Mesenchymal stem cell (in vitro differentiated cells and primary cell): ENCODE measurements around the gene OR52N5.

Experiments used
- DNase-seq: peaks from one replicate; pipeline ENCODE4 v3.0.0-alpha.2; 2013
- H2AFZ ChIP-seq: one replicate; pipeline ENCODE4 v1.6.1; 2013; ENCODE audit warnings: low read depth, mild to moderate bottlenecking, control low read depth, inconsistent platforms, low read length, moderate library complexity
- H2AK5ac ChIP-seq: 2 replicates; pipeline ENCODE4 v1.6.1; 2013; ENCODE audit warnings: low read length, moderate library complexity, mild to moderate bottlenecking, inconsistent platforms; ENCODE audit not compliant: severe bottlenecking
- H2BK120ac ChIP-seq: one replicate; pipeline ENCODE4 v1.6.1; 2013; ENCODE audit warnings: low read depth, mild to moderate bottlenecking, inconsistent platforms, low read length, moderate library complexity
- H2BK12ac ChIP-seq, 2 experiments: one replicate each; pipeline ENCODE4 v1.6.1; 2013; ENCODE audit warnings: inconsistent platforms in 2 of 2, low read length in 2 of 2, mild to moderate bottlenecking in 2 of 2, moderate library complexity in 2 of 2, control low read depth in 1 of 2
- H2BK15ac ChIP-seq: one replicate; pipeline ENCODE4 v1.6.1; 2013; ENCODE audit warnings: mild to moderate bottlenecking, low read depth, inconsistent platforms; ENCODE audit not compliant: poor library complexity, severe bottlenecking
- H2BK5ac ChIP-seq: 2 replicates; pipeline ENCODE4 v1.6.1; 2013; ENCODE audit warnings: low read depth, mild to moderate bottlenecking, low read length, control low read depth, inconsistent platforms; ENCODE audit not compliant: poor library complexity, severe bottlenecking
- H3K14ac ChIP-seq, 2 experiments: one replicate each; pipeline ENCODE4 v1.6.1; 2013; ENCODE audit warnings: inconsistent platforms in 2 of 2, low read length in 2 of 2, control low read depth in 1 of 2, mild to moderate bottlenecking in 1 of 2, moderate library complexity in 1 of 2
- H3K18ac ChIP-seq, 2 experiments: one replicate each; pipeline ENCODE4 v1.6.1; 2013; ENCODE audit warnings: inconsistent platforms in 2 of 2, low read length in 2 of 2, control low read depth in 1 of 2, low read depth in 1 of 2, mild to moderate bottlenecking in 1 of 2
- H3K23ac ChIP-seq, 2 experiments: one replicate each; pipeline ENCODE4 v1.6.1; 2013; ENCODE audit warnings: inconsistent platforms in 2 of 2, low read length in 2 of 2, mild to moderate bottlenecking in 2 of 2, moderate library complexity in 2 of 2, control low read depth in 1 of 2
- H3K27ac ChIP-seq: 2 replicates; pipeline ENCODE4 v1.5.1; 2013; ENCODE audit warnings: mild to moderate bottlenecking, moderate library complexity, low read length, control low read depth, inconsistent platforms; ENCODE audit not compliant: poor library complexity, severe bottlenecking
- H3K27me3 ChIP-seq, 2 experiments: 2 replicates each; pipeline versions ENCODE4 v1.6.1 to v1.7.0; 2013; ENCODE audit warnings: low read length in 2 of 2, mild to moderate bottlenecking in 2 of 2, moderate library complexity in 2 of 2, control low read depth in 1 of 2, inconsistent platforms in 1 of 2; ENCODE audit not compliant: control insufficient read depth in 1 of 2, insufficient read depth in 1 of 2
- H3K36me3 ChIP-seq, 2 experiments: 2 replicates each; pipeline versions ENCODE4 v1.6.1 to v1.7.0; 2013; ENCODE audit warnings: low read length in 2 of 2, control low read depth in 1 of 2, inconsistent platforms in 1 of 2, low read depth in 1 of 2, mild to moderate bottlenecking in 1 of 2; ENCODE audit not compliant: insufficient read depth in 2 of 2, control insufficient read depth in 1 of 2
- H3K4ac ChIP-seq, 2 experiments: one replicate each; pipeline ENCODE4 v1.6.1; 2013; ENCODE audit warnings: inconsistent platforms in 2 of 2, low read length in 2 of 2, mild to moderate bottlenecking in 2 of 2, moderate library complexity in 2 of 2, control low read depth in 1 of 2, low read depth in 1 of 2
- H3K4me1 ChIP-seq: 2 replicates; pipeline ENCODE4 v1.6.1; 2013; ENCODE audit warnings: low read depth, low read length, control low read depth; ENCODE audit not compliant: control insufficient read depth, insufficient read depth
- H3K4me2 ChIP-seq: 2 replicates; pipeline ENCODE4 v1.6.1; 2013; ENCODE audit warnings: low read length, mild to moderate bottlenecking, inconsistent platforms; ENCODE audit not compliant: poor library complexity, severe bottlenecking
- H3K4me3 ChIP-seq, 2 experiments: 2 replicates each; pipeline versions ENCODE4 v1.5.1 to v1.7.0; 2013; ENCODE audit warnings: low read length in 2 of 2, mild to moderate bottlenecking in 2 of 2, control low read depth in 1 of 2, low read depth in 1 of 2; ENCODE audit not compliant: insufficient read depth in 1 of 2
- H3K79me1 ChIP-seq: replicated peaks from 2 replicates; pipeline ENCODE4 v1.6.1; 2013; ENCODE audit warnings: mild to moderate bottlenecking, control low read depth, low read length, inconsistent platforms; ENCODE audit not compliant: poor library complexity, severe bottlenecking
- H3K9ac ChIP-seq: 2 replicates; pipeline ENCODE4 v1.7.0; 2013; ENCODE audit warnings: mild to moderate bottlenecking, low read length, moderate library complexity
- H3K9me3 ChIP-seq: 2 replicates; pipeline ENCODE4 v1.7.0; 2013; ENCODE audit warnings: mild to moderate bottlenecking, low read length; ENCODE audit not compliant: control insufficient read depth
- H4K8ac ChIP-seq: one replicate; pipeline ENCODE4 v1.6.1; 2013; ENCODE audit warnings: inconsistent platforms, mild to moderate bottlenecking, low read length, moderate library complexity
- H4K91ac ChIP-seq: one replicate; pipeline ENCODE4 v1.6.1; 2013; ENCODE audit warnings: mild to moderate bottlenecking, low read length, inconsistent platforms
- WGBS: methylation state at CpG from one replicate; pipeline ENCODE4 v1.1.7; 2013; ENCODE audit warnings: mixed read lengths; 5-methylcytosine and 5-hydroxymethylcytosine counted together

Gene OR52N5

DNA sequence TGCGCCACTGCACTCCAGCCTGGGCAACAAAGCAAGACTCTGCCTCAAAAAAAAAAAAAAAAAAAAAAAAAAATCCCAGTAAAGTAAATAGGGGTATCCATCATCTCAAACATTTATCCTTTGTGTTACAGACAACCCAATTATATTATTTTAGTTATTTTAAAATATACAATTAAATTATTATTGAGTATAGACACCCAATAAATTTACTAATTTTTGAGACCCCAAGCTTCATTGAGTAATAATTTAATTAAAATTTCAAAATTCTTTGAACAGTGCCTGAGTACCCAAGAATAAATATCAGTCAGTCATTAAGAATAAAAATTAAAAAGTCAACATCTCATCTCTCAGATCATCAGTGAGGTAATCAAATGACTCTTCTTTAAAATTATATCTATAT is 29.2 kb downstream of the OR52N5 start, which contains the start of gene OR52N4:
Gene OR52N4 (plus strand): TSS at position 301 of the 400 bp plus-strand sequence. CDS start 498 bp downstream, outside the sequence.
- Histone ChIP-seq H2AK5ac (no peak within 1 kb of the TSS), H3K27ac (no peak within 1 kb of the TSS), H3K36me3 (no peaks in the 10 kb centered on the region), H3K18ac (no peak within 1 kb of the TSS), H2BK5ac (no peak within 1 kb of the TSS), H3K9me3 (no peaks in the 10 kb centered on the region), H2BK120ac (no peak within 1 kb of the TSS), H4K91ac (no peak within 1 kb of the TSS), H3K79me1 (no peaks in the 10 kb centered on the region), H3K4me2 (no peak within 1 kb of the TSS), H4K8ac (no peak within 1 kb of the TSS), H3K4me1 (no peaks in the 10 kb centered on the region), H3K9ac (no peak within 1 kb of the TSS), H2AFZ (no peak within 1 kb of the TSS), H2BK12ac (no peak within 1 kb of the TSS), H3K4me3 (no peak within 1 kb of the TSS), H3K4ac (no peak within 1 kb of the TSS), H3K23ac (no peak within 1 kb of the TSS), H3K14ac (no peak within 1 kb of the TSS), H3K27me3 (no peaks in the 10 kb centered on the region), H2BK15ac (no peak within 1 kb of the TSS)
- whole genome bisulfite sequencing: no CpG with 5 or more reads among the region's 1 CpG
- DNase-seq: no peak

DNA sequence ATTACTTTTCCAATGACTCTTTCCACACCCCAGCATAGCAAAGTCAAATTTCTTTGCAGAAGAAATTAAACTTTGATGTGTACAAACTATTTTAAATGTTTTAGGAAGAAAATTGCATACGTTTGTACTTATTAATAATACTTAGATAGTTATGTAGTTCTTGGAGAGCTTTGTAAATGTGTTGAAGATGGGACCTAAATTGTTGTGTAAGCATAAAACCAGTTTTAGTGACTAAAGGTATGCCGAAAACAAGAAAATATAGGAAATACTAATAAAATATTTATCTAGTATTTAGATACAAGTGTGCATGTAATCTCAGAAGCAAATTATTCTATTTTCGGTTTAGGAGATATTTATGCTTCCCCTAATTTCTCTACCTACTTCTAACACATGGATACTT is 33.3 kb downstream of the OR52N5 start:
- WGBS: 100% methylated on average over 1 of the region's 3 CpGs
- DNase-seq: no peak
- Histone ChIP-seq H2BK5ac (no peak overlapping the region), H3K23ac (no peak overlapping the region), H2BK15ac (no peak overlapping the region), H3K4me3 (no peak overlapping the region), H3K27ac (no peak overlapping the region), H3K79me1 (no peaks in the 10 kb centered on the region), H3K14ac (no peak overlapping the region), H3K9me3 (no peaks in the 10 kb centered on the region), H3K4me1 (no peaks in the 10 kb centered on the region), H2AFZ (no peak overlapping the region), H3K4me2 (no peak overlapping the region), H3K4ac (no peak overlapping the region), H4K91ac (no peak overlapping the region), H3K9ac (no peak overlapping the region), H3K36me3 (no peaks in the 10 kb centered on the region), H2BK120ac (no peak overlapping the region), H3K27me3 (no peaks in the 10 kb centered on the region), H2AK5ac (no peak overlapping the region), H2BK12ac (no peak overlapping the region), H4K8ac (no peak overlapping the region), H3K18ac (no peak overlapping the region)

DNA sequence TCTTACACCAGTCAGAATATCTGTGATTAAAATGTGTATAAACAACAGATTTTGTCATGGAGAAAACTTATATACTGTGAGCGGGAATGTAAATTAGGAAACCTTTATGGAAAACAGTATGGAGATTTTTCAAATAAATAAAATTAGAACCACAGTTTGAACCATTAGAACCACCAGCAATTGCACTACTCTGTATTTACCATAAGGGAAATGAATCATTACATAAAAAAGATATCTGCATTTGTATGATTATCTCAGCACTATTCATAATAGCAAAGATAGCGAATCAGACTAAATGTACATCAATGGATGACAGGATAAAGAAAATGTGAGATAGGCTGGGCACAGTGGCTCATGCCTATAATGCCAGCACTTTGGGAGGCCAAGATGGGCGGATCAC is 36.5 kb downstream of the OR52N5 start:
- H4K91ac ChIP-seq: no peak overlapping the region
- H2AFZ ChIP-seq: no peak overlapping the region
- no peak overlapping the region for H2BK12ac ChIP-seq
- H3K27me3 ChIP-seq: no peaks in the 10 kb centered on the region
- no peak overlapping the region for H2AK5ac ChIP-seq
- H3K9ac ChIP-seq: no peak overlapping the region
- H3K18ac ChIP-seq: no peak overlapping the region
- H3K79me1 ChIP-seq: no peaks in the 10 kb centered on the region
- H2BK15ac ChIP-seq: no peak overlapping the region
- H3K14ac ChIP-seq: no peak overlapping the region
- no peak overlapping the region for H2BK5ac ChIP-seq
- DNase-seq: no peak
- no peak overlapping the region for H3K4me2 ChIP-seq
- WGBS: no CpG with 5 or more reads among the region's 3 CpGs
- no peaks in the 10 kb centered on the region for H3K4me1 ChIP-seq
- H3K4me3 ChIP-seq: no peak overlapping the region
- H3K9me3 ChIP-seq: peaks cover 4% of the 10 kb centered on the region
- no peak overlapping the region for H4K8ac ChIP-seq
- H3K27ac ChIP-seq: no peak overlapping the region
- H3K4ac ChIP-seq: no peak overlapping the region
- no peaks in the 10 kb centered on the region for H3K36me3 ChIP-seq
- no peak overlapping the region for H2BK120ac ChIP-seq
- H3K23ac ChIP-seq: no peak overlapping the region

DNA sequence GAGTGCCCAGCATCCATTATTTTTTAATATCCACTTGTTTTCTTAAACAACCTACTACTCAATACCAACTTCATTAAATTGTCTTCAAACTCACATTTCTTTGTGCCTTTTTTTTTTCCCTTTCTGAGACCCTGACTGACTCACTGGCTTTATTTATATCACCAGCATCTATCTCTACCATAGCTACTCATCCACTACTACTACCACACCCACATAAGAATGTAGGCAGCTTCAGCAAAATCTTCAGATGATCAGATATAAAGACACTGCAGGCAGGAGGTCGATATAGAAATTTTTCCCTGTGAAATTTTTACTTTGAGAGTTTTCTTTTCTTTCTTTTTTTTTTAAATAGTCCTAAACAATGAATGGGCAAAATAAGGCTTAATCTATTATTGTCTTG is 44.7 kb downstream of the OR52N5 start:
- Histone ChIP-seq H2BK15ac (no peak overlapping the region), H3K9ac (no peak overlapping the region), H3K14ac (no peak overlapping the region), H3K4me1 (peaks cover 1% of the 10 kb centered on the region), H2BK120ac (no peak overlapping the region), H3K27me3 (peaks cover 0 to 5% of the 10 kb centered on the region in 2 experiments), H4K8ac (no peak overlapping the region), H4K91ac (no peak overlapping the region), H2BK5ac (no peak overlapping the region), H3K4me3 (no peak overlapping the region), H3K79me1 (no peaks in the 10 kb centered on the region), H2AFZ (no peak overlapping the region), H3K18ac (no peak overlapping the region), H2AK5ac (no peak overlapping the region), H2BK12ac (no peak overlapping the region), H3K36me3 (no peaks in the 10 kb centered on the region), H3K4me2 (no peak overlapping the region), H3K27ac (no peak overlapping the region), H3K9me3 (peaks cover 8% of the 10 kb centered on the region), H3K23ac (no peak overlapping the region), H3K4ac (no peak overlapping the region)
- WGBS: no CpG with 5 or more reads among the region's 1 CpG
- no peak for DNase-seq
